SK-N-SH (cell line): Measurements from ENCODE around the gene MUSK.

ENCODE experiments used
- ELF1 ChIP-seq: IDR thresholded peaks from 2 replicates; pipeline ENCODE4 v1.4.0; 2012
- EP300 ChIP-seq, 2 experiments: IDR thresholded peaks; 2 replicates each; pipeline versions ENCODE4 v1.4.0 to v1.6.1; 2012; ENCODE audit warnings: borderline replicate concordance in 1 of 2, low read depth in 1 of 2, low read length in 1 of 2
- JUND ChIP-seq: IDR thresholded peaks from 2 replicates; pipeline ENCODE4 v1.4.0; 2012
- MXI1 ChIP-seq: IDR thresholded peaks from 2 replicates; pipeline ENCODE4 v1.6.1; 2012; ENCODE audit warnings: mild to moderate bottlenecking, low read depth, low read length, improper control_type of control experiment
- NFIC ChIP-seq: IDR thresholded peaks from 2 replicates; pipeline ENCODE4 v1.4.0; 2012; ENCODE audit warnings: borderline replicate concordance
- POLR2AphosphoS5 ChIP-seq: IDR thresholded peaks from 2 replicates; pipeline ENCODE4 v1.6.1; 2012; ENCODE audit warnings: low read depth, low read length
- RAD21 ChIP-seq: IDR thresholded peaks from 2 replicates; pipeline ENCODE4 v1.6.1; 2012; ENCODE audit warnings: mild to moderate bottlenecking, low read length
- SIN3A ChIP-seq: IDR thresholded peaks from 2 replicates; pipeline ENCODE4 v1.6.1; 2012; ENCODE audit warnings: low read depth, mild to moderate bottlenecking, low read length, moderate library complexity, borderline replicate concordance
- TAF1 ChIP-seq: IDR thresholded peaks from 2 replicates; pipeline ENCODE4 v1.6.1; 2012; ENCODE audit warnings: low read depth, mild to moderate bottlenecking, low read length, moderate library complexity, borderline replicate concordance
- YY1 ChIP-seq: IDR thresholded peaks from 2 replicates; pipeline ENCODE4 v1.4.0; 2012; ENCODE audit warnings: low read depth, mild to moderate bottlenecking
- TF ChIP-seq, protein P1 (sequence below): fragments of 200-600 bp; sonication (generic); IDR thresholded peaks from 2 replicates; pipeline ENCODE4 v1.6.1; 2017; ENCODE audit warnings: antibody characterized with exemption, mild to moderate bottlenecking, moderate library complexity
- TF ChIP-seq, protein P2 (sequence below): IDR thresholded peaks from 2 replicates; pipeline ENCODE4 v1.4.0; 2012; ENCODE audit warnings: low read depth
- TF ChIP-seq, protein P3 (sequence below): fragments of 150-350 bp; IDR thresholded peaks from 2 replicates; pipeline ENCODE4 v1.6.1; 2017; ENCODE audit warnings: antibody characterized with exemption, low read length, low read depth, borderline replicate concordance
- TF ChIP-seq, protein P4 (sequence below): IDR thresholded peaks from 2 replicates; pipeline ENCODE4 v1.6.1; 2012; ENCODE audit warnings: mild to moderate bottlenecking, low read depth, low read length, moderate library complexity

DNA sequence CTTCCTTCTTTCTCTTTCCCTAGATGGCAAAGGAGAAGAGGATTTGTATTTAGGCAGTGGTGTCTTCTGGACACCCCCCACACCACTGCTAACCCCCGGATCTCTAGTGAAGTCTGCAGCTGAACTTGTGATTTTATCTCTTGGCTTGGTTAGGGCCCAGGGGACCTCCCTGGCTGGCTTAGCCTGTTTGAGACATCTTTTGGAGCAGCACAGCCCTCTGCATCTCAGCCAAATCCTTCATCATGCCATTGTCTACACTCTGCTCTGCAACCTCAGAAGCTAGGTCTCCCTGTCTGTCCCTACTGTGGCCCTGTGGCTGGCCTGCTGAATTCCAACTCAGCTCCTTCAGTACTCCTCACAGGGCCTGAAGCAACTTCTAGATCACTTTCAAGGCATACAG, 81.7 kb downstream of the MUSK start:
- no peak for TF ChIP-seq NFIC
- TF ChIP-seq SIN3A: no peak
- TF ChIP-seq, protein P1, sequence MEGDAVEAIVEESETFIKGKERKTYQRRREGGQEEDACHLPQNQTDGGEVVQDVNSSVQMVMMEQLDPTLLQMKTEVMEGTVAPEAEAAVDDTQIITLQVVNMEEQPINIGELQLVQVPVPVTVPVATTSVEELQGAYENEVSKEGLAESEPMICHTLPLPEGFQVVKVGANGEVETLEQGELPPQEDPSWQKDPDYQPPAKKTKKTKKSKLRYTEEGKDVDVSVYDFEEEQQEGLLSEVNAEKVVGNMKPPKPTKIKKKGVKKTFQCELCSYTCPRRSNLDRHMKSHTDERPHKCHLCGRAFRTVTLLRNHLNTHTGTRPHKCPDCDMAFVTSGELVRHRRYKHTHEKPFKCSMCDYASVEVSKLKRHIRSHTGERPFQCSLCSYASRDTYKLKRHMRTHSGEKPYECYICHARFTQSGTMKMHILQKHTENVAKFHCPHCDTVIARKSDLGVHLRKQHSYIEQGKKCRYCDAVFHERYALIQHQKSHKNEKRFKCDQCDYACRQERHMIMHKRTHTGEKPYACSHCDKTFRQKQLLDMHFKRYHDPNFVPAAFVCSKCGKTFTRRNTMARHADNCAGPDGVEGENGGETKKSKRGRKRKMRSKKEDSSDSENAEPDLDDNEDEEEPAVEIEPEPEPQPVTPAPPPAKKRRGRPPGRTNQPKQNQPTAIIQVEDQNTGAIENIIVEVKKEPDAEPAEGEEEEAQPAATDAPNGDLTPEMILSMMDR: no peak
- TF ChIP-seq, protein P2, sequence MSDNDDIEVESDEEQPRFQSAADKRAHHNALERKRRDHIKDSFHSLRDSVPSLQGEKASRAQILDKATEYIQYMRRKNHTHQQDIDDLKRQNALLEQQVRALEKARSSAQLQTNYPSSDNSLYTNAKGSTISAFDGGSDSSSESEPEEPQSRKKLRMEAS: no peak
- no peak for TF ChIP-seq EP300 (IDR thresholded peaks at IDR 0.05; ENCODE audit: borderline replicate concordance in 1 of 2, low read depth in 1 of 2, low read length in 1 of 2)
- TF ChIP-seq JUND: no peak
- no peak for TF ChIP-seq MXI1
- TF ChIP-seq ELF1: no peak
- no peak for TF ChIP-seq POLR2AphosphoS5
- TF ChIP-seq RAD21: no peak
- TF ChIP-seq YY1: no peak
- TF ChIP-seq, protein P3, sequence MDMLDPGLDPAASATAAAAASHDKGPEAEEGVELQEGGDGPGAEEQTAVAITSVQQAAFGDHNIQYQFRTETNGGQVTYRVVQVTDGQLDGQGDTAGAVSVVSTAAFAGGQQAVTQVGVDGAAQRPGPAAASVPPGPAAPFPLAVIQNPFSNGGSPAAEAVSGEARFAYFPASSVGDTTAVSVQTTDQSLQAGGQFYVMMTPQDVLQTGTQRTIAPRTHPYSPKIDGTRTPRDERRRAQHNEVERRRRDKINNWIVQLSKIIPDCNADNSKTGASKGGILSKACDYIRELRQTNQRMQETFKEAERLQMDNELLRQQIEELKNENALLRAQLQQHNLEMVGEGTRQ: no peak
- no peak for TF ChIP-seq TAF1
- TF ChIP-seq, protein P4, sequence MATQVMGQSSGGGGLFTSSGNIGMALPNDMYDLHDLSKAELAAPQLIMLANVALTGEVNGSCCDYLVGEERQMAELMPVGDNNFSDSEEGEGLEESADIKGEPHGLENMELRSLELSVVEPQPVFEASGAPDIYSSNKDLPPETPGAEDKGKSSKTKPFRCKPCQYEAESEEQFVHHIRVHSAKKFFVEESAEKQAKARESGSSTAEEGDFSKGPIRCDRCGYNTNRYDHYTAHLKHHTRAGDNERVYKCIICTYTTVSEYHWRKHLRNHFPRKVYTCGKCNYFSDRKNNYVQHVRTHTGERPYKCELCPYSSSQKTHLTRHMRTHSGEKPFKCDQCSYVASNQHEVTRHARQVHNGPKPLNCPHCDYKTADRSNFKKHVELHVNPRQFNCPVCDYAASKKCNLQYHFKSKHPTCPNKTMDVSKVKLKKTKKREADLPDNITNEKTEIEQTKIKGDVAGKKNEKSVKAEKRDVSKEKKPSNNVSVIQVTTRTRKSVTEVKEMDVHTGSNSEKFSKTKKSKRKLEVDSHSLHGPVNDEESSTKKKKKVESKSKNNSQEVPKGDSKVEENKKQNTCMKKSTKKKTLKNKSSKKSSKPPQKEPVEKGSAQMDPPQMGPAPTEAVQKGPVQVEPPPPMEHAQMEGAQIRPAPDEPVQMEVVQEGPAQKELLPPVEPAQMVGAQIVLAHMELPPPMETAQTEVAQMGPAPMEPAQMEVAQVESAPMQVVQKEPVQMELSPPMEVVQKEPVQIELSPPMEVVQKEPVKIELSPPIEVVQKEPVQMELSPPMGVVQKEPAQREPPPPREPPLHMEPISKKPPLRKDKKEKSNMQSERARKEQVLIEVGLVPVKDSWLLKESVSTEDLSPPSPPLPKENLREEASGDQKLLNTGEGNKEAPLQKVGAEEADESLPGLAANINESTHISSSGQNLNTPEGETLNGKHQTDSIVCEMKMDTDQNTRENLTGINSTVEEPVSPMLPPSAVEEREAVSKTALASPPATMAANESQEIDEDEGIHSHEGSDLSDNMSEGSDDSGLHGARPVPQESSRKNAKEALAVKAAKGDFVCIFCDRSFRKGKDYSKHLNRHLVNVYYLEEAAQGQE: no peak
